Mesenchymal stem cell (in vitro differentiated cells and primary cell): ENCODE results near the gene ARHGAP33.

Experiments
- DNase-seq: peaks from one replicate; pipeline ENCODE4 v3.0.0-alpha.2; 2013
- H2AFZ ChIP-seq: one replicate; pipeline ENCODE4 v1.6.1; 2013; ENCODE audit warnings: low read depth, mild to moderate bottlenecking, control low read depth, inconsistent platforms, low read length, moderate library complexity
- H2AK5ac ChIP-seq: 2 replicates; pipeline ENCODE4 v1.6.1; 2013; ENCODE audit warnings: low read length, moderate library complexity, mild to moderate bottlenecking, inconsistent platforms; ENCODE audit not compliant: severe bottlenecking
- H2BK120ac ChIP-seq: one replicate; pipeline ENCODE4 v1.6.1; 2013; ENCODE audit warnings: low read depth, mild to moderate bottlenecking, inconsistent platforms, low read length, moderate library complexity
- H2BK12ac ChIP-seq, 2 experiments: one replicate each; pipeline ENCODE4 v1.6.1; 2013; ENCODE audit warnings: inconsistent platforms in 2 of 2, low read length in 2 of 2, mild to moderate bottlenecking in 2 of 2, moderate library complexity in 2 of 2, control low read depth in 1 of 2
- H2BK15ac ChIP-seq: one replicate; pipeline ENCODE4 v1.6.1; 2013; ENCODE audit warnings: mild to moderate bottlenecking, low read depth, inconsistent platforms; ENCODE audit not compliant: poor library complexity, severe bottlenecking
- H2BK5ac ChIP-seq: 2 replicates; pipeline ENCODE4 v1.6.1; 2013; ENCODE audit warnings: low read depth, mild to moderate bottlenecking, low read length, control low read depth, inconsistent platforms; ENCODE audit not compliant: poor library complexity, severe bottlenecking
- H3K14ac ChIP-seq, 2 experiments: one replicate each; pipeline ENCODE4 v1.6.1; 2013; ENCODE audit warnings: inconsistent platforms in 2 of 2, low read length in 2 of 2, control low read depth in 1 of 2, mild to moderate bottlenecking in 1 of 2, moderate library complexity in 1 of 2
- H3K18ac ChIP-seq, 2 experiments: one replicate each; pipeline ENCODE4 v1.6.1; 2013; ENCODE audit warnings: inconsistent platforms in 2 of 2, low read length in 2 of 2, control low read depth in 1 of 2, low read depth in 1 of 2, mild to moderate bottlenecking in 1 of 2
- H3K23ac ChIP-seq, 2 experiments: one replicate each; pipeline ENCODE4 v1.6.1; 2013; ENCODE audit warnings: inconsistent platforms in 2 of 2, low read length in 2 of 2, mild to moderate bottlenecking in 2 of 2, moderate library complexity in 2 of 2, control low read depth in 1 of 2
- H3K27ac ChIP-seq: 2 replicates; pipeline ENCODE4 v1.5.1; 2013; ENCODE audit warnings: mild to moderate bottlenecking, moderate library complexity, low read length, control low read depth, inconsistent platforms; ENCODE audit not compliant: poor library complexity, severe bottlenecking
- H3K27me3 ChIP-seq, 2 experiments: 2 replicates each; pipeline versions ENCODE4 v1.6.1 to v1.7.0; 2013; ENCODE audit warnings: low read length in 2 of 2, mild to moderate bottlenecking in 2 of 2, moderate library complexity in 2 of 2, control low read depth in 1 of 2, inconsistent platforms in 1 of 2; ENCODE audit not compliant: control insufficient read depth in 1 of 2, insufficient read depth in 1 of 2
- H3K36me3 ChIP-seq, 2 experiments: 2 replicates each; pipeline versions ENCODE4 v1.6.1 to v1.7.0; 2013; ENCODE audit warnings: low read length in 2 of 2, control low read depth in 1 of 2, inconsistent platforms in 1 of 2, low read depth in 1 of 2, mild to moderate bottlenecking in 1 of 2; ENCODE audit not compliant: insufficient read depth in 2 of 2, control insufficient read depth in 1 of 2
- H3K4ac ChIP-seq, 2 experiments: one replicate each; pipeline ENCODE4 v1.6.1; 2013; ENCODE audit warnings: inconsistent platforms in 2 of 2, low read length in 2 of 2, mild to moderate bottlenecking in 2 of 2, moderate library complexity in 2 of 2, control low read depth in 1 of 2, low read depth in 1 of 2
- H3K4me1 ChIP-seq: 2 replicates; pipeline ENCODE4 v1.6.1; 2013; ENCODE audit warnings: low read depth, low read length, control low read depth; ENCODE audit not compliant: control insufficient read depth, insufficient read depth
- H3K4me2 ChIP-seq: 2 replicates; pipeline ENCODE4 v1.6.1; 2013; ENCODE audit warnings: low read length, mild to moderate bottlenecking, inconsistent platforms; ENCODE audit not compliant: poor library complexity, severe bottlenecking
- H3K4me3 ChIP-seq, 2 experiments: 2 replicates each; pipeline versions ENCODE4 v1.5.1 to v1.7.0; 2013; ENCODE audit warnings: low read length in 2 of 2, mild to moderate bottlenecking in 2 of 2, control low read depth in 1 of 2, low read depth in 1 of 2; ENCODE audit not compliant: insufficient read depth in 1 of 2
- H3K79me1 ChIP-seq: replicated peaks from 2 replicates; pipeline ENCODE4 v1.6.1; 2013; ENCODE audit warnings: mild to moderate bottlenecking, control low read depth, low read length, inconsistent platforms; ENCODE audit not compliant: poor library complexity, severe bottlenecking
- H3K9ac ChIP-seq: 2 replicates; pipeline ENCODE4 v1.7.0; 2013; ENCODE audit warnings: mild to moderate bottlenecking, low read length, moderate library complexity
- H3K9me3 ChIP-seq: 2 replicates; pipeline ENCODE4 v1.7.0; 2013; ENCODE audit warnings: mild to moderate bottlenecking, low read length; ENCODE audit not compliant: control insufficient read depth
- H4K8ac ChIP-seq: one replicate; pipeline ENCODE4 v1.6.1; 2013; ENCODE audit warnings: inconsistent platforms, mild to moderate bottlenecking, low read length, moderate library complexity
- H4K91ac ChIP-seq: one replicate; pipeline ENCODE4 v1.6.1; 2013; ENCODE audit warnings: mild to moderate bottlenecking, low read length, inconsistent platforms
- WGBS: methylation state at CpG from one replicate; pipeline ENCODE4 v1.1.7; 2013; ENCODE audit warnings: mixed read lengths; 5-methylcytosine and 5-hydroxymethylcytosine counted together

The ARHGAP33 gene

GRCh38 chr19:35776102-35776788 is 881 bp downstream of the ARHGAP33 start:
- Histone ChIP-seq H3K4ac (no peak overlapping the region), H3K4me1 (peaks cover 15% of the 10 kb centered on the region), H3K9ac (peak overlapping the region; percentile 76), H3K27ac (no peak overlapping the region), H2AK5ac (no peak overlapping the region), H3K27me3 (no peaks in the 10 kb centered on the region), H3K4me2 (peak overlapping the region; percentile 92), H3K36me3 (peaks cover 12 to 25% of the 10 kb centered on the region in 2 experiments), H3K18ac (peak overlapping the region in 1 of 2 experiments; percentile 13), H2BK15ac (no peak overlapping the region), H3K9me3 (no peaks in the 10 kb centered on the region), H4K91ac (peak overlapping the region; percentile 28), H2BK5ac (no peak overlapping the region), H2BK120ac (no peak overlapping the region), H2BK12ac (peak overlapping the region in 1 of 2 experiments; percentile 43), H3K4me3 (peak overlapping the region in 1 of 2 experiments; percentile 79), H4K8ac (peak overlapping the region; percentile 66), H3K14ac (no peak overlapping the region), H3K23ac (no peak overlapping the region), H2AFZ (no peak overlapping the region), H3K79me1 (peaks cover 16% of the 10 kb centered on the region)
- no peak for DNase-seq
- WGBS = 64% methylated on average over 12 of the region's 13 CpGs

- H2BK15ac ChIP-seq = no peak overlapping the region
- no peak for DNase-seq
- H3K4me2 ChIP-seq = no peak overlapping the region
- H3K4ac ChIP-seq = no peak overlapping the region
- H3K79me1 ChIP-seq = peaks cover 16% of the 10 kb centered on the region
- no peak overlapping the region for H3K4me3 ChIP-seq
- H3K18ac ChIP-seq = no peak overlapping the region
- H3K23ac ChIP-seq = no peak overlapping the region
- H2AFZ ChIP-seq = no peak overlapping the region
- H2BK5ac ChIP-seq = no peak overlapping the region
- no peaks in the 10 kb centered on the region for H3K9me3 ChIP-seq
- no peak overlapping the region for H3K9ac ChIP-seq
- H2BK12ac ChIP-seq = no peak overlapping the region
- H3K36me3 ChIP-seq = peaks cover 14 to 35% of the 10 kb centered on the region in 2 experiments
- H2BK120ac ChIP-seq = no peak overlapping the region
- H4K91ac ChIP-seq = no peak overlapping the region
- H3K4me1 ChIP-seq = peaks cover 15% of the 10 kb centered on the region
- 43% methylated on average over 18 of the region's 19 CpGs for WGBS
- no peak overlapping the region for H3K14ac ChIP-seq
- H4K8ac ChIP-seq = no peak overlapping the region
- no peak overlapping the region for H2AK5ac ChIP-seq
- no peak overlapping the region for H3K27ac ChIP-seq
- no peaks in the 10 kb centered on the region for H3K27me3 ChIP-seq
These were observed 1.9 kb downstream of the ARHGAP33 start for GRCh38 chr19:35777086-35777841.

- no peaks in the 10 kb centered on the region for H3K27me3 ChIP-seq
These were observed 2.6 kb downstream of the ARHGAP33 start for GRCh38 chr19:35777961-35778360.

GRCh38 chr19:35779033-35779432 is 3.7 kb downstream of the ARHGAP33 start:
- Histone ChIP-seq H3K27me3 (no peaks in the 10 kb centered on the region), H3K79me1 (peaks cover 16% of the 10 kb centered on the region), H2BK12ac (no peak overlapping the region), H2BK15ac (no peak overlapping the region), H3K9ac (no peak overlapping the region), H3K4me2 (no peak overlapping the region), H3K14ac (no peak overlapping the region), H3K9me3 (no peaks in the 10 kb centered on the region), H3K36me3 (peaks cover 21 to 52% of the 10 kb centered on the region in 2 experiments), H3K18ac (no peak overlapping the region), H3K4me3 (no peak overlapping the region), H2BK5ac (no peak overlapping the region), H4K8ac (no peak overlapping the region), H4K91ac (no peak overlapping the region), H3K27ac (no peak overlapping the region), H3K23ac (no peak overlapping the region), H2AK5ac (no peak overlapping the region), H2BK120ac (no peak overlapping the region), H3K4me1 (peaks cover 18% of the 10 kb centered on the region), H2AFZ (no peak overlapping the region), H3K4ac (no peak overlapping the region)
- DNase-seq = no peak
- WGBS = 95% methylated on average over 8 of the region's 8 CpGs

More at GRCh38 chr19:35777961-35778360, 2.6 kb downstream of the ARHGAP33 start:
- Histone ChIP-seq H3K4ac (no peak overlapping the region), H3K27ac (no peak overlapping the region), H3K14ac (no peak overlapping the region), H2BK120ac (no peak overlapping the region), H4K91ac (no peak overlapping the region), H3K4me1 (peaks cover 15% of the 10 kb centered on the region), H3K9ac (no peak overlapping the region), H3K9me3 (no peaks in the 10 kb centered on the region), H3K23ac (no peak overlapping the region), H2BK12ac (no peak overlapping the region), H3K4me3 (no peak overlapping the region), H2AK5ac (no peak overlapping the region), H3K18ac (no peak overlapping the region), H2AFZ (no peak overlapping the region), H2BK5ac (no peak overlapping the region), H2BK15ac (no peak overlapping the region), H3K4me2 (no peak overlapping the region), H3K79me1 (peaks cover 16% of the 10 kb centered on the region), H3K36me3 (peaks cover 19 to 42% of the 10 kb centered on the region in 2 experiments), H4K8ac (no peak overlapping the region)
- DNase-seq = no peak
- WGBS = 89% methylated on average over 7 of the region's 7 CpGs
